CD4-positive, alpha-beta T cell treated with Interleukin-4 for 1 hour (primary cell): ENCODE results near the gene NEK11.

Source experiments
- DNase-seq, 2 donors: peaks; one replicate each; pipeline ENCODE4 v3.0.0-alpha.2; 2020 to 2022

NEK11 gene

DNA sequence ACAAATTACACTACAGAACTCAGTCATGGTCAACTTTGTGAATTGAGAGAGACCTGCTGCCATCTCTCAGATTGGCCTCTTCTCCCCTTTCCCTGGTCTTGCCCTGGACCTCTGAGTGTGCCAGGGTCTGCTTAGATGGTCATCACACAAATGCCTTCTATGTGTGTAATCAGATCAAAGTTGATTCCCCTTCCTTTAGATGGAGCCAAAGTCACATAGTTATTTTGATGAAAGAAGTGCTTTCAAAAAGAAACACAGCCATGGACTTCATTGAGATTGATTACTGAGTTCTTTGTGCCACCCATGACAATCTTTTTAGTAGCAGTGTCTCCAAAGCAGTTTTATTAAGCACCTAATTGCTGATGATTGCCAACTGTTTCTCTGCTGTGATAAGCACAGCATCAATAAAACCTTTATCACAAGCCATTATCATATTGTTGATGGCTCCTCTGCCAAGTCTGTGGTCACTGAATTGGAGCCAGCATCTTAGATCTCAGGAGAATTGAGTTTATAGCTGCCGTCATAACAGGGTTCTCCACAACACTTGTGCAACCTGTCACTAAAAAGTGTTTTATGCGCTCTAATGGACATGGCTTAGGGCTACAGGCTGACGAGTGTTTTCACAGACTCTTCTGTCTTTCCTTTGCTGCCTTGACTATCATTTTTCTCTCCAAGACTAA, 205.2 kb downstream of the NEK11 start:
- no peak for DNase-seq

GRCh38 chr3:131232711-131233267, 206.1 kb downstream of the NEK11 start:
- DNase-seq: no peak

GRCh38 chr3:131233900-131234668, 207.4 kb downstream of the NEK11 start:
- no peak for DNase-seq

DNA sequence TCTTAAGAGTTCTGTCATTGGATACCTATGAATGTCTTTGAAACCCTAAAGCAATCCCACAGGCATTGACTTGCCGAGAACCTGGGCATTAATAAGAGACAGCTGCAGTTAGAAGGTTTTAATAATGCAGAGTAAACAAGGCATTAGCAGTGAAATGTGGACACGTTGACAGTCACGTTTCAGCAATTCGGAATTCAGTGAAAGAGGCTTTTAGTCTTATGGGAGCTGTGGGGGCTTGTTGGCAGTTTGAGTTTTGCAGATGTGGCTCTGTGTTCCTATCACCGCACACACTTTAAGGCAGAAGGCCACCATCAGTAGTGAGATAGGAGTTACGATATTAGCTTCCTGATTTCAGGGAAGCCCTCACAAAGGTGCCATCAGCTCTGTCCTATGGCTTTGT, 209.7 kb downstream of the NEK11 start:
- DNase-seq: no peak

GRCh38 chr3:131238496-131238895, 211.8 kb downstream of the NEK11 start:
- DNase-seq: no peak

- DNase-seq: no peak
These were observed 212.6 kb downstream of the NEK11 start for GRCh38 chr3:131239267-131239666.

DNA sequence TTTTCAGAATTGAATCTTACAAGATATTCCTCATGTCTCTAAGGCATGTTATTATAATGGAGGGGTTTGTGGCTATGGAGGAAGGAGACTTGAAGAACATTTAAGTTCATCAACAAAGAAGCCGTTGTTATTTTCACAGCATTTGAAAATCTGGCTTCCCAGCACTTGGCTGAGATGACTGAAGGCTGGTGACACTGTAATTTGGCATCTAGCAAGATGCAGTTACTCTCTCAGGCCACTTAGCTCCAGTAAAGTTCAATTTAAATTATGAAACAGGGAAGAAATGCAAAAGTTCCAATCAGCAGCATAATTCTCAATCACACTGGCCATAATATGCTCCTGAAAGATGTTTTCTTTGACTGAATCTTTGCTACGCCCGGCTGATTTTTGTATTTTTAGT, 215.5 kb downstream of the NEK11 start:
- no peak for DNase-seq

GRCh38 chr3:131250466-131250865, 223.8 kb downstream of the NEK11 start:
- no peak for DNase-seq

- no peak for DNase-seq
These were observed 233.8 kb downstream of the NEK11 start for GRCh38 chr3:131260525-131260924.

DNA sequence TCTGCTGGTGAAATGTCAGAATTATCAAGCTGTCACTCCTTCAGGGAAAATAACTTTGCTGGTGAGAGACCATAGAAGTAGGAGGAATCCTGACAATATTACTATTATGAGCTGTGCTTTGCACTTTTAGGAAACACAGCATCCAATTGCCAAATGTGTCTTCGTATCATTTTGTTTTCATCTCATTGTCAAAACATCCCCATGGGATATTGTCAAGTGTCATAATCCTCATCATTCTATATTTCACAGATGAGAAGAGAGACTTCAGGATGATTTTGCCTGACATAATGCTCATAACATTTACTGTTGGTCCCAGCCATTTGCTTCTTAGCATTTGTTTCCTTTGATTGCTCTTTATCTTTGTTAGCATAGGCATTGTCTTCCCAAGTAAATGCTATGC, 234.4 kb downstream of the NEK11 start:
- no peak for DNase-seq

GRCh38 chr3:131275556-131275955, 248.9 kb downstream of the NEK11 start:
- DNase-seq: no peak

DNA sequence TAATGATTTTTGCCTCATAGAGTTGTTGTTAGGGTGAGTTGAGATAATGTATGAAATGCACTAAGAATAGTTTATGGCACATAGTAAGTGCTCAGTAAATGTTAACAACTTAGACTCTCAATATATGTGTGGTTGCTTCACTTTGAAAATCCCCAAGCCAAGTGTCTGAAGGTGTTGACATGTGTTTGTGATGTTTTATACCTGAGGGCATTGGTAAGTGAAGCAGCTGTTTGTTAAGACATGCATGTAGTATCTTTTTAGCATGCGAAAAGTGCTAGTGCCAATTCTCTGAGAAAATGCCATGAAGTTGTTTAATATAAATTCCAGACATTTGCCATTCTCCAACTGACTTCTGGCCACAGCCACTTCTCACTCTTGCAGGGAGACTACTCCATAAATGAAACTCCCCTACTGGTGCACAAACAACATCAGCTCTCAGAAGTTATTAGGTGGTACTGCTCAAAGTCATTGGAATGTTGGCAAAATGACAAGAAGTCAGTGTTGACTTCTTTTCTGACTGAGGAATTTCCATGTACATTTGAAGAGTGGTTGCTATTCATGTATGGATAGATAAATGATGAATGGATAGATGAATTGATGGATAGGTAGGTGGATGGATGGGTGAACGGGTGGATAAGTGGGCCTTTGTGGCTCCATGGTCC, 251.3 kb downstream of the NEK11 start:
- no peak for DNase-seq

- no peak for DNase-seq
These were observed 252.9 kb downstream of the NEK11 start for GRCh38 chr3:131279577-131279976.

DNA sequence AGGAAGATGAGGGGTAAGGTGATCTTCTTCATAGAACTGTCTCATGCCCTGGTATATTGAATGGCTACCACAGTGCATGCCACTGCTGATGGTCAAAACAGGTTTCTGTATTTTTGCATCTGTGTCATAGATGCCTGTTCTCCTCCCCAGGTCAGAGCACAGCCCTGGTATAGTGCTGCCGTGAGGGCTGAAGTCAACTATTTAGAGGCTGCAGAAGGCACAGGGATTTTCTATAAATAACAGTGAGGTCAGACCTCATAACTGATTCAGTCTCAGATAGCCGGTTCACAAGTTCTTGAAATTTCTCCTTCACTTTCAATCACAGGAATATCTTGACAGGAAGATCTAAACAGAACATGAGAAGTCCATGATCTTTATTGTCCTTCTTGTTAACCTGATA, 255.7 kb downstream of the NEK11 start:
- DNase-seq: no peak

DNA sequence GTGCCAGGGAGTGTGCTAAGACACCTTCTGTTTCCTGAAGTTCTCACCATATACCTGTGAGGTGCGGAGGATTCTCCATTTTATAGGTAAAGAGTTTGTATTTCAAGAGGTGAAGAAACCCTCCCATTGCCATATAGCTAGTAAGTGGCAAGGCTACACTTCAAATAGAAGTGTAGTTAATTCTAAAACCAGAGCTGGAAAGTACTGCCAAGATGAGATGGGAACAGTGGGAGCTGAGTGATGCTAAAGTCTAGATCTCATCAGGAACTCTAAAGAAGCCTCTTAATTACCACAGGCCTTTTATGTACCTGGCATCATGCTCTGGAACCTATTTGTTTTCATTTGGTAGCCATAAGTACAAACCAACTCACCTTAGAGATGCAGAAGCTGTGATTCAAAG, 256.3 kb downstream of the NEK11 start:
- no peak for DNase-seq

- no peak for DNase-seq
These were observed 257.2 kb downstream of the NEK11 start for GRCh38 chr3:131283862-131284261.

GRCh38 chr3:131284302-131284701, 257.6 kb downstream of the NEK11 start:
- no peak for DNase-seq

- DNase-seq: no peak
These were observed 258.8 kb downstream of the NEK11 start for GRCh38 chr3:131285456-131285855.

DNA sequence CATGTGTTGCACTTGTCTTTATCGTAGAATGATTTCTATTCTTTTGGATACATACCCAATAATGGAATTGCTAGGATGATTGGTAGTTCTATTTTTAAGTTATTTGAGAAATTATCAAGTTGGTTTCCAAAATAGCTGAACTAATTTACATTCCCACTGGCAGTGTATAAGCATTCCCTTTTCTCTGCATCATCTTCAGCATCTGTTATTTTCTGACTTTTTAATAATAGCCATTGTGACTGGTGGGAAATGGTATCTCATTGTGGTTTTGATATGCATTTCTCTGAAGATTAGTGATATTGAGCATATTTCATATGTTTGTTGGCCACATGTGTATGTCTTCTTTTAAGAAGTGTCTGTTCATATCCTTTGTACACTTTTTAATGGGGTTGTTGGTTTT, 273.2 kb downstream of the NEK11 start:
- DNase-seq: no peak

- no peak for DNase-seq
These were observed 277.2 kb downstream of the NEK11 start for GRCh38 chr3:131303848-131304247.

- no peak for DNase-seq
These were observed 278.2 kb downstream of the NEK11 start for GRCh38 chr3:131304890-131305289.

GRCh38 chr3:131306242-131306641, 279.6 kb downstream of the NEK11 start:
- DNase-seq: no peak

DNA sequence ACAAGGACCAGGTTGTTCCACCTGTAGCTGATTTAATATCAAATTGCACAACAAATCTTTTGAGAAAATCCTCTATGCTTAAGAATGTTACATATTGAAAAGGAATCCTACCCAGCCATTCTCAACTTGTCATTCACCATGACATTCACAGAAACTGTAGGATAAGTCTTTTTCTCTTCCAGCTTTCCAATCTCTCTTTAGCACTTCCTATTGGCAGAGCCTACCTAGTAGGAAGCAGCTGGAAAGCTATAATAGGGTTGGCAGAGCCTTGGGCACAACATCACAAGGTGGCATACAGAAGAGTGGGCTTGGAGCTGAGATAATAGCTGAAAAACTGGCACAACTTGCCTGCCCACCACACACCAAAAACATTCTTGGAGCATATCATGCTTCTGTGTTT, 287.6 kb downstream of the NEK11 start:
- DNase-seq: no peak

- no peak for DNase-seq
These were observed 288.5 kb downstream of the NEK11 start for GRCh38 chr3:131315162-131315561.
